H1 (cell line): ENCODE measurements around the gene UROC1. TPM values are rescaled to one million over a fixed set of nuclear protein-coding genes. Genes with fewer than 3 reads are reported as not detected.

Experiments used
- HDAC2 ChIP-seq, 2 experiments: fragments of 300-600 bp in 1 of 2; sonication (generic) in 1 of 2; IDR thresholded peaks; 2 replicates each; pipeline ENCODE4 v1.6.1; 2011 to 2012; ENCODE audit warnings: low read depth in 2 of 2, low read length in 2 of 2, mild to moderate bottlenecking in 2 of 2, moderate library complexity in 2 of 2, borderline replicate concordance in 1 of 2, inconsistent platforms in 1 of 2
- NANOG ChIP-seq: IDR thresholded peaks from 2 replicates; pipeline ENCODE4 v1.6.1; 2011; ENCODE audit warnings: low read length, low read depth, mild to moderate bottlenecking, inconsistent platforms; ENCODE audit not compliant: insufficient read depth, poor library complexity, severe bottlenecking
- SP1 ChIP-seq: IDR thresholded peaks from 2 replicates; pipeline ENCODE4 v1.6.1; 2011; ENCODE audit warnings: low read depth, low read length
- SRF ChIP-seq: IDR thresholded peaks from 2 replicates; pipeline ENCODE4 v1.6.1; 2011; ENCODE audit warnings: mild to moderate bottlenecking, low read depth, low read length, moderate library complexity
- polyA plus RNA-seq, 7 experiments: library from polyadenylated mRNA; depleted of rRNA in 3 of 7; stranded (reverse) in 5 of 7; unstranded in 2 of 7; fragments of >200 nt in 5 of 7; fragments of 200-250 nt in 2 of 7; gene quantifications; 1 replicate in 5 of 7; 2 replicates in 1 of 7; 4 replicates in 1 of 7; pipeline versions ENCODE4 v1.2.1 to v1.2.3, GENCODE V29; 2011 to 2013; ENCODE audit warnings: missing spikeins in 2 of 7, mixed read lengths in 2 of 7
- total RNA-seq: library from RNA; stranded (reverse); fragmentation: NEBNext Ultra II Directional; extraction: Animal tissue kit (Norgen Biotek cat#: 25700); gene quantifications from 2 replicates; pipeline ENCODE4 v1.2.1, GENCODE V29; 2021

Gene UROC1
- total and polyA plus RNA-seq, 2 of the 8 experiments (the other 6 are each of a cell fraction or from before 2014, with no cell fraction given): 0.03 TPM; not detected in 1

GRCh38 chr3:126517291-126517951, at the start of gene UROC1 (continued):
- no peak for TF ChIP-seq SRF
- TF ChIP-seq NANOG: no peak
- no peak for TF ChIP-seq SP1
- no peak for TF ChIP-seq HDAC2 (IDR thresholded peaks at IDR 0.05; ENCODE audit: borderline replicate concordance in 1 of 2, low read depth in 2 of 2, low read length in 2 of 2)
